Measurements from ENCODE around the gene ADAMTS12.

ADAMTS12 gene

DNA sequence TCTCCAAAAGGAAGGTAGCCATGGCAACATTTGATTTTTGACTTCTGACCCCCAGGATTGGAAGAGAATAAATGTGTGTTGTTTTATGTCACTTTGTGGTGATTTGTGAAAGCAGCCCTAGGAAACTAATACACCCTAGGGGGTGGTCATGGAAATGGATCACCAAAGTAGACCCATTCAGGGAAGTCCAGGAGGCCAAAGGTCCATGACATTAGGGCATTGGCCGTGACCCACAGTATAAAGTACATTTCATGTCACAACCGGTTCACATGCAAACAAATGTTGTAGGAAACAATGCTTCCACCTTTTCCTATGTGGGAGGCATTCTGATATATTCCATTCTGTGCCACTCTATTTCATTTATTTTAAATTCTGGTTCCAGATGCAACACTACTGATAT is 128.4 kb downstream of the ADAMTS12 start:
- H3K4me3 ChIP-seq (ENCODE audit: low read depth, low read length): no peak overlapping the region
- H3K79me2 ChIP-seq: no peaks in the 10 kb centered on the region
- no peaks in the 10 kb centered on the region for H3K4me1 ChIP-seq
- TF ChIP-seq, protein P1, sequence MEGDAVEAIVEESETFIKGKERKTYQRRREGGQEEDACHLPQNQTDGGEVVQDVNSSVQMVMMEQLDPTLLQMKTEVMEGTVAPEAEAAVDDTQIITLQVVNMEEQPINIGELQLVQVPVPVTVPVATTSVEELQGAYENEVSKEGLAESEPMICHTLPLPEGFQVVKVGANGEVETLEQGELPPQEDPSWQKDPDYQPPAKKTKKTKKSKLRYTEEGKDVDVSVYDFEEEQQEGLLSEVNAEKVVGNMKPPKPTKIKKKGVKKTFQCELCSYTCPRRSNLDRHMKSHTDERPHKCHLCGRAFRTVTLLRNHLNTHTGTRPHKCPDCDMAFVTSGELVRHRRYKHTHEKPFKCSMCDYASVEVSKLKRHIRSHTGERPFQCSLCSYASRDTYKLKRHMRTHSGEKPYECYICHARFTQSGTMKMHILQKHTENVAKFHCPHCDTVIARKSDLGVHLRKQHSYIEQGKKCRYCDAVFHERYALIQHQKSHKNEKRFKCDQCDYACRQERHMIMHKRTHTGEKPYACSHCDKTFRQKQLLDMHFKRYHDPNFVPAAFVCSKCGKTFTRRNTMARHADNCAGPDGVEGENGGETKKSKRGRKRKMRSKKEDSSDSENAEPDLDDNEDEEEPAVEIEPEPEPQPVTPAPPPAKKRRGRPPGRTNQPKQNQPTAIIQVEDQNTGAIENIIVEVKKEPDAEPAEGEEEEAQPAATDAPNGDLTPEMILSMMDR (IDR thresholded peaks at IDR 0.05): no peak
- no peaks in the 10 kb centered on the region for H3K27me3 ChIP-seq (ENCODE audit: control insufficient read depth, insufficient read depth, low read length)
- H3K9me3 ChIP-seq (ENCODE audit: control insufficient read depth, low read length): no peaks in the 10 kb centered on the region
- H3K9ac ChIP-seq: no peak overlapping the region
- no peak overlapping the region for H3K27ac ChIP-seq
- no peak overlapping the region for H3K4me2 ChIP-seq (ENCODE audit: low read length)
- H3K36me3 ChIP-seq (ENCODE audit: control insufficient read depth, insufficient read depth, low read length): no peaks in the 10 kb centered on the region
- no peak overlapping the region for H2AFZ ChIP-seq

- H3K9ac ChIP-seq: no peak overlapping the region
- no peaks in the 10 kb centered on the region for H3K4me1 ChIP-seq
- TF ChIP-seq, protein P1 (IDR thresholded peaks at IDR 0.05): no peak
These were observed 128.9 kb downstream of the ADAMTS12 start for GRCh38 chr5:33762859-33763258.

GRCh38 chr5:33761139-33761538 is 130.7 kb downstream of the ADAMTS12 start:
- Histone ChIP-seq H3K9me3 (ENCODE audit: control insufficient read depth, low read length) (no peaks in the 10 kb centered on the region), H3K27ac (no peak overlapping the region), H3K4me3 (ENCODE audit: low read depth, low read length) (no peak overlapping the region), H2AFZ (no peak overlapping the region), H3K9ac (no peak overlapping the region), H3K4me1 (no peaks in the 10 kb centered on the region), H3K27me3 (ENCODE audit: control insufficient read depth, insufficient read depth, low read length) (no peaks in the 10 kb centered on the region), H3K4me2 (ENCODE audit: low read length) (no peak overlapping the region), H3K36me3 (ENCODE audit: control insufficient read depth, insufficient read depth, low read length) (no peaks in the 10 kb centered on the region), H3K79me2 (no peaks in the 10 kb centered on the region)
- TF ChIP-seq, protein P1 (IDR thresholded peaks at IDR 0.05): no peak

More at GRCh38 chr5:33762859-33763258, 128.9 kb downstream of the ADAMTS12 start:
- H3K9me3 ChIP-seq (ENCODE audit: control insufficient read depth, low read length): no peaks in the 10 kb centered on the region
- H2AFZ ChIP-seq: no peak overlapping the region
- H3K36me3 ChIP-seq (ENCODE audit: control insufficient read depth, insufficient read depth, low read length): no peaks in the 10 kb centered on the region
- H3K4me2 ChIP-seq (ENCODE audit: low read length): no peak overlapping the region
- no peak overlapping the region for H3K4me3 ChIP-seq (ENCODE audit: low read depth, low read length)
- no peaks in the 10 kb centered on the region for H3K79me2 ChIP-seq
- no peak overlapping the region for H3K27ac ChIP-seq
- no peaks in the 10 kb centered on the region for H3K27me3 ChIP-seq (ENCODE audit: control insufficient read depth, insufficient read depth, low read length)

- H2AFZ ChIP-seq: no peak overlapping the region
- H3K79me2 ChIP-seq: no peaks in the 10 kb centered on the region
- H3K27ac ChIP-seq: no peak overlapping the region
- TF ChIP-seq, protein P1 (IDR thresholded peaks at IDR 0.05): no peak
- no peaks in the 10 kb centered on the region for H3K36me3 ChIP-seq (ENCODE audit: control insufficient read depth, insufficient read depth, low read length)
- H3K9me3 ChIP-seq (ENCODE audit: control insufficient read depth, low read length): no peaks in the 10 kb centered on the region
- no peaks in the 10 kb centered on the region for H3K4me1 ChIP-seq
- H3K27me3 ChIP-seq (ENCODE audit: control insufficient read depth, insufficient read depth, low read length): no peaks in the 10 kb centered on the region
- H3K9ac ChIP-seq: no peak overlapping the region
- no peak overlapping the region for H3K4me2 ChIP-seq (ENCODE audit: low read length)
- H3K4me3 ChIP-seq (ENCODE audit: low read depth, low read length): no peak overlapping the region
These were observed 133.1 kb downstream of the ADAMTS12 start for GRCh38 chr5:33758737-33759136.

GRCh38 chr5:33756491-33756890 is 135.3 kb downstream of the ADAMTS12 start:
- Histone ChIP-seq H3K9me3 (ENCODE audit: control insufficient read depth, low read length) (no peaks in the 10 kb centered on the region), H2AFZ (no peak overlapping the region), H3K4me1 (no peaks in the 10 kb centered on the region), H3K79me2 (no peaks in the 10 kb centered on the region), H3K4me2 (ENCODE audit: low read length) (no peak overlapping the region), H3K27ac (no peak overlapping the region), H3K9ac (no peak overlapping the region), H3K4me3 (ENCODE audit: low read depth, low read length) (no peak overlapping the region), H3K36me3 (ENCODE audit: control insufficient read depth, insufficient read depth, low read length) (no peaks in the 10 kb centered on the region), H3K27me3 (ENCODE audit: control insufficient read depth, insufficient read depth, low read length) (no peaks in the 10 kb centered on the region)
- TF ChIP-seq, protein P1 (IDR thresholded peaks at IDR 0.05): no peak
